SU-DHL-6 (cell line): Measurements from ENCODE around the gene CCDC187.

Source experiments
- EZH2phosphoT487 ChIP-seq: fragments of 200-600 bp; sonication (generic), shearing (Covaris generic); conservative IDR thresholded peaks from 2 replicates; pipeline ENCODE4 v1.6.1; 2018; ENCODE audit warnings: mild to moderate bottlenecking, antibody characterized with exemption, low read length, moderate library complexity, mixed read lengths
- TF ChIP-seq, protein P1 (sequence below): fragments of 200-600 bp; sonication (generic); IDR thresholded peaks from one replicate; pipeline ENCODE4 v1.5.1; 2017; ENCODE audit warnings: antibody characterized with exemption, mild to moderate bottlenecking, low read length, moderate library complexity; ENCODE audit not compliant: insufficient read depth, poor library complexity, severe bottlenecking

DNA sequence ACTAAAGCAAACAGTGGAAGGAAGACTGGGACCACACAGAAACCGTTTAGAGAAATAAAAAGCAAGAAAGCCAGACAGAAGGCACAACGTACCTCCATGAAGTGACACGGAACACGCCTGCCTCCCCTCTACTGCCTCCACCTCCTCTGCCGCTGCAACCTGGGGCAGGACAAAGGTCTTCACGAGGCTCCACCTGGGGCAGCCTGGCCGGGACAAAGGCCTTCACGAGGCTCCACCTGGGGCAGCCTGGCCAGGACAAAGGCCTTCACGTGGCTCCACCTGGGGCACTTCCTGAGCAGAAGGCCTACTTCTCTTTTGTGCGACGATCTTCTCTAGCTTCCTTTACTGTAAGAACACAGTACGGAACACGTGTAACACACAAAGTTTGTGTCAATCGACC is 70.0 kb downstream of the CCDC187 start:
- TF ChIP-seq, protein P1, sequence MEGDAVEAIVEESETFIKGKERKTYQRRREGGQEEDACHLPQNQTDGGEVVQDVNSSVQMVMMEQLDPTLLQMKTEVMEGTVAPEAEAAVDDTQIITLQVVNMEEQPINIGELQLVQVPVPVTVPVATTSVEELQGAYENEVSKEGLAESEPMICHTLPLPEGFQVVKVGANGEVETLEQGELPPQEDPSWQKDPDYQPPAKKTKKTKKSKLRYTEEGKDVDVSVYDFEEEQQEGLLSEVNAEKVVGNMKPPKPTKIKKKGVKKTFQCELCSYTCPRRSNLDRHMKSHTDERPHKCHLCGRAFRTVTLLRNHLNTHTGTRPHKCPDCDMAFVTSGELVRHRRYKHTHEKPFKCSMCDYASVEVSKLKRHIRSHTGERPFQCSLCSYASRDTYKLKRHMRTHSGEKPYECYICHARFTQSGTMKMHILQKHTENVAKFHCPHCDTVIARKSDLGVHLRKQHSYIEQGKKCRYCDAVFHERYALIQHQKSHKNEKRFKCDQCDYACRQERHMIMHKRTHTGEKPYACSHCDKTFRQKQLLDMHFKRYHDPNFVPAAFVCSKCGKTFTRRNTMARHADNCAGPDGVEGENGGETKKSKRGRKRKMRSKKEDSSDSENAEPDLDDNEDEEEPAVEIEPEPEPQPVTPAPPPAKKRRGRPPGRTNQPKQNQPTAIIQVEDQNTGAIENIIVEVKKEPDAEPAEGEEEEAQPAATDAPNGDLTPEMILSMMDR = no peak
- no peak for TF ChIP-seq EZH2phosphoT487
